Gastrocnemius medialis (tissue), 4 donors: ENCODE data around the gene ARHGEF26. TPM values are rescaled to one million over a fixed set of nuclear protein-coding genes. Genes with fewer than 3 reads are reported as not detected.

Experiments used
- ATAC-seq, 2 donors: fragments of 150-250 bp; one replicate each; pipeline ENCODE4 v1.9.1; 2016
- DNase-seq, 2 donors: peaks; one replicate each; pipeline ENCODE4 v3.0.0-alpha.2; 2019
- H3K27ac ChIP-seq, 4 donors: fragments of 200-600 bp; sonication (generic); 1 replicate in 1 of 4; 2 replicates in 3 of 4; pipeline ENCODE4 v1.5.1; 2016 to 2018; ENCODE audit warnings: mild to moderate bottlenecking in 2 of 4, moderate library complexity in 1 of 4
- H3K27me3 ChIP-seq, 3 donors: fragments of 200-600 bp; sonication (generic) in 2 of 3; 1 replicate in 1 of 3; 2 replicates in 2 of 3; pipeline versions ENCODE4 v1.5.1 to v1.6.0; 2016 to 2019; ENCODE audit warnings: mild to moderate bottlenecking in 1 of 3, moderate library complexity in 1 of 3
- H3K36me3 ChIP-seq, 2 donors: fragments of 200-600 bp; sonication (generic) in 1 of 2; one replicate each; pipeline ENCODE4 v1.5.1; 2017 to 2018
- H3K4me1 ChIP-seq, 2 donors: fragments of 200-600 bp; sonication (generic) in 1 of 2; one replicate each; pipeline ENCODE4 v1.5.1; 2016 to 2017; ENCODE audit warnings: mild to moderate bottlenecking in 2 of 2
- H3K4me3 ChIP-seq, 4 donors: fragments of 200-600 bp; sonication (generic) in 3 of 4; 1 replicate in 1 of 4; 2 replicates in 3 of 4; pipeline ENCODE4 v1.5.1; 2016 to 2019; ENCODE audit warnings: mild to moderate bottlenecking in 2 of 4
- H3K9me3 ChIP-seq, 3 donors: fragments of 200-600 bp; sonication (generic) in 2 of 3; 1 replicate in 1 of 3; 2 replicates in 2 of 3; pipeline ENCODE4 v1.5.1; 2016 to 2019
- POLR2A ChIP-seq, 2 donors: fragments of 450-650 bp; IDR thresholded peaks; one replicate each; pipeline ENCODE4 v1.6.1; 2017; ENCODE audit warnings: antibody characterized with exemption in 2 of 2, mild to moderate bottlenecking in 2 of 2, moderate library complexity in 2 of 2
- in situ Hi-C, 4 donors: fragments of 200-750 bp; cut with MboI; loops; one replicate each; pipeline versions ENCODE4 v1.15.0 to v1.8.0; 2017; ENCODE audit warnings: low sequenced_read_pairs in 4 of 4
- intact Hi-C: fragments of 100-400 bp; cut with DNase I; formaldehyde crosslinking; loops from one replicate; pipeline ENCODE4 v1.15.1; 2023; ENCODE audit warnings: low total_unique reads
- total RNA-seq, 4 donors: library from RNA; depleted of rRNA; stranded (reverse); fragments of >200 nt; gene quantifications; one replicate each; pipeline versions ENCODE4 v1.1.0 to v1.2.3, GENCODE V29; 2016
- TF ChIP-seq, protein P1 (sequence below), 5 experiments: fragments of 450-650 bp in 3 of 5; fragments of 200-600 bp in 2 of 5; sonication (generic) in 2 of 5; IDR thresholded peaks in 4 of 5; conservative IDR thresholded peaks in 1 of 5; 1 replicate in 4 of 5; 2 replicates in 1 of 5; pipeline ENCODE4 v1.5.1; 2016 to 2019; ENCODE audit warnings: antibody characterized with exemption in 5 of 5, mild to moderate bottlenecking in 3 of 5, moderate library complexity in 3 of 5

Gene ARHGEF26
- total RNA-seq, 4 donors from 2014 or later = 0.41 to 1.7 (median 1.2) TPM

GRCh38 chr3:154176036-154176435, 54.8 kb downstream of the ARHGEF26 start:
- H3K4me3 ChIP-seq = no peak overlapping the region
- no peaks in the 10 kb centered on the region for H3K4me1 ChIP-seq
- no peaks in the 10 kb centered on the region for H3K9me3 ChIP-seq
- TF ChIP-seq, protein P1, sequence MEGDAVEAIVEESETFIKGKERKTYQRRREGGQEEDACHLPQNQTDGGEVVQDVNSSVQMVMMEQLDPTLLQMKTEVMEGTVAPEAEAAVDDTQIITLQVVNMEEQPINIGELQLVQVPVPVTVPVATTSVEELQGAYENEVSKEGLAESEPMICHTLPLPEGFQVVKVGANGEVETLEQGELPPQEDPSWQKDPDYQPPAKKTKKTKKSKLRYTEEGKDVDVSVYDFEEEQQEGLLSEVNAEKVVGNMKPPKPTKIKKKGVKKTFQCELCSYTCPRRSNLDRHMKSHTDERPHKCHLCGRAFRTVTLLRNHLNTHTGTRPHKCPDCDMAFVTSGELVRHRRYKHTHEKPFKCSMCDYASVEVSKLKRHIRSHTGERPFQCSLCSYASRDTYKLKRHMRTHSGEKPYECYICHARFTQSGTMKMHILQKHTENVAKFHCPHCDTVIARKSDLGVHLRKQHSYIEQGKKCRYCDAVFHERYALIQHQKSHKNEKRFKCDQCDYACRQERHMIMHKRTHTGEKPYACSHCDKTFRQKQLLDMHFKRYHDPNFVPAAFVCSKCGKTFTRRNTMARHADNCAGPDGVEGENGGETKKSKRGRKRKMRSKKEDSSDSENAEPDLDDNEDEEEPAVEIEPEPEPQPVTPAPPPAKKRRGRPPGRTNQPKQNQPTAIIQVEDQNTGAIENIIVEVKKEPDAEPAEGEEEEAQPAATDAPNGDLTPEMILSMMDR (IDR thresholded peaks at IDR 0.05 in 4 of 5, conservative IDR thresholded peaks at IDR 0.05 in 1 of 5) = no peak
- TF ChIP-seq POLR2A (IDR thresholded peaks at IDR 0.05) = no peak
- DNase-seq (no peak), ATAC-seq (no peak)
- intact Hi-C loops (no loop called here), in situ Hi-C loops (no loop called here)
- no peaks in the 10 kb centered on the region for H3K36me3 ChIP-seq
- no peaks in the 10 kb centered on the region for H3K27me3 ChIP-seq
- H3K27ac ChIP-seq = no peak overlapping the region

DNA sequence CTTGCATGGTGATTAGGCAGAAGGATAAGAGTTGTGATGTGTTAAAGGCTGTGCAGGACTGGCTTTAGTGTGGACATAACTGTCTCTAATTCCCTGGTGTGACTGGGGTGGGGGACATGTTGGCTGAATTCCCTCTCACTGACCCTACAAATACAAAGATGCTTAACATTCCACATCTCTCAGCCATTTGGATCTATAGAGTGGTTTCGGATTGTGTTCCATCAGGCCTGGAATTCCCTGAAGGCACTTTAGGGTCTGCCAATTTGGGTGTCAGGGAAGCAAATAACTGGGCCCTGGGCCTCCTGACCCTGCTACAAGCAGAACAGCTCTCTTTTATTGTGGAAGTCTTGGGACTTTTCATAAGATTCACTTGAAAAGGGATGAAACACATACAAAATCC, 56.2 kb downstream of the ARHGEF26 start:
- intact Hi-C loops (no loop called here), in situ Hi-C loops (no loop called here)
- Histone ChIP-seq H3K4me1 (no peaks in the 10 kb centered on the region), H3K9me3 (no peaks in the 10 kb centered on the region), H3K4me3 (no peak overlapping the region), H3K36me3 (no peaks in the 10 kb centered on the region), H3K27me3 (no peaks in the 10 kb centered on the region), H3K27ac (no peak overlapping the region)
- DNase-seq (no peak), ATAC-seq (no peak)
- TF ChIP-seq POLR2A (IDR thresholded peaks at IDR 0.05) = no peak

GRCh38 chr3:154178172-154178571, 57.0 kb downstream of the ARHGEF26 start:
- H3K4me1 ChIP-seq = no peaks in the 10 kb centered on the region
- TF ChIP-seq, protein P1 (IDR thresholded peaks at IDR 0.05 in 4 of 5, conservative IDR thresholded peaks at IDR 0.05 in 1 of 5) = no peak
- TF ChIP-seq POLR2A (IDR thresholded peaks at IDR 0.05) = no peak
- DNase-seq (no peak), ATAC-seq (no peak)
- in situ Hi-C loops (no loop called here), intact Hi-C loops (no loop called here)
- no peaks in the 10 kb centered on the region for H3K27me3 ChIP-seq
- H3K36me3 ChIP-seq = no peaks in the 10 kb centered on the region
- no peaks in the 10 kb centered on the region for H3K9me3 ChIP-seq
- H3K27ac ChIP-seq = no peak overlapping the region
- no peak overlapping the region for H3K4me3 ChIP-seq

- H3K4me1 ChIP-seq = no peaks in the 10 kb centered on the region
- intact Hi-C loops (no loop called here), in situ Hi-C loops (no loop called here)
- H3K4me3 ChIP-seq = no peak overlapping the region
- no peaks in the 10 kb centered on the region for H3K27me3 ChIP-seq
- no peak for ATAC-seq
- no peaks in the 10 kb centered on the region for H3K36me3 ChIP-seq
- no peak overlapping the region for H3K27ac ChIP-seq
- no peak for DNase-seq
- H3K9me3 ChIP-seq = no peaks in the 10 kb centered on the region
- TF ChIP-seq POLR2A (IDR thresholded peaks at IDR 0.05) = no peak
- TF ChIP-seq, protein P1 (IDR thresholded peaks at IDR 0.05 in 4 of 5, conservative IDR thresholded peaks at IDR 0.05 in 1 of 5) = no peak
These were observed 59.9 kb downstream of the ARHGEF26 start for GRCh38 chr3:154180836-154181691.

GRCh38 chr3:154182322-154182922, 61.2 kb downstream of the ARHGEF26 start:
- no peak for DNase-seq
- Histone ChIP-seq H3K36me3 (no peaks in the 10 kb centered on the region), H3K4me1 (no peaks in the 10 kb centered on the region), H3K9me3 (no peaks in the 10 kb centered on the region), H3K27ac (no peak overlapping the region), H3K27me3 (no peaks in the 10 kb centered on the region), H3K4me3 (no peak overlapping the region)
- no peak for ATAC-seq
- TF ChIP-seq POLR2A (IDR thresholded peaks at IDR 0.05) = no peak
- TF ChIP-seq, protein P1 (IDR thresholded peaks at IDR 0.05 in 4 of 5, conservative IDR thresholded peaks at IDR 0.05 in 1 of 5) = no peak
- intact Hi-C loops (no loop called here), in situ Hi-C loops (no loop called here)
